Measurements from ENCODE around the gene ELP5.

GRCh38 chr17:7293816-7294613, 42.0 kb downstream of the ELP5 start:
- TF ChIP-seq ESRRG (CRISPR knock-in tag; IDR thresholded peaks at IDR 0.05) = no peak
- TF ChIP-seq ARNTL (CRISPR knock-in tag; IDR thresholded peaks at IDR 0.05; ENCODE audit: borderline replicate concordance, low read depth) = no peak
- TF ChIP-seq PATZ1 (CRISPR knock-in tag; IDR thresholded peaks at IDR 0.05; ENCODE audit: borderline replicate concordance) = no peak
- TF ChIP-seq TCF4 (CRISPR knock-in tag; IDR thresholded peaks at IDR 0.05; ENCODE audit: borderline replicate concordance) = no peak
- TF ChIP-seq SNAI2 (CRISPR knock-in tag; IDR thresholded peaks at IDR 0.05) = no peak
- no peak for TF ChIP-seq ISL1 (CRISPR knock-in tag; IDR thresholded peaks at IDR 0.05)
- no peak for TF ChIP-seq RARB (CRISPR knock-in tag; IDR thresholded peaks at IDR 0.05)
- no peak for TF ChIP-seq CSDC2 (CRISPR knock-in tag; IDR thresholded peaks at IDR 0.05)
- no peak for TF ChIP-seq OSR1 (CRISPR knock-in tag; IDR thresholded peaks at IDR 0.05)
- no peak for TF ChIP-seq ZC3H10 (CRISPR knock-in tag; IDR thresholded peaks at IDR 0.05)
- TF ChIP-seq PPARA (CRISPR knock-in tag; IDR thresholded peaks at IDR 0.05; ENCODE audit: borderline replicate concordance) = no peak
- TF ChIP-seq POU6F1 (CRISPR knock-in tag; IDR thresholded peaks at IDR 0.05; ENCODE audit: borderline replicate concordance, low read depth) = no peak
- TF ChIP-seq CREB5 (CRISPR knock-in tag; IDR thresholded peaks at IDR 0.05; ENCODE audit: low read depth) = no peak

Data from SK-N-SH treated with all-trans-retinoic acid at 6 μM for 48 hours (cell line).